Neural cell (in vitro differentiated cells): ENCODE measurements around the gene STRIP1.

Experiments used
- EZH2 ChIP-seq: fragments of 200-600, 300-800 bp; shearing (Covaris generic), sonication (generic); IDR thresholded peaks from 2 replicates; pipeline ENCODE4 v1.6.1; 2014; ENCODE audit warnings: antibody characterized with exemption, low read length, borderline replicate concordance, mild to moderate bottlenecking; ENCODE audit not compliant: insufficient read depth, poor library complexity, severe bottlenecking
- REST ChIP-seq: IDR thresholded peaks from 2 replicates; pipeline ENCODE4 v1.6.1; 2012; ENCODE audit warnings: borderline replicate concordance

GRCh38 chr1:109995536-109995935 is 38.9 kb upstream of the STRIP1 start:
- TF ChIP-seq EZH2 (no peak), REST (no peak)
